ENCODE results near the gene KRTAP5-5. TPM values are rescaled to one million over a fixed set of nuclear protein-coding genes. Genes with fewer than 3 reads are reported as not detected.
"Not testable (repeated sequence)": the region's sequence is repeated elsewhere in the genome, so short reads cannot be mapped to it uniquely, and the experiment has no call there.

The KRTAP5-5 gene
- total and polyA plus RNA-seq, 2 experiments from 2014 or later, result not detected

DNA sequence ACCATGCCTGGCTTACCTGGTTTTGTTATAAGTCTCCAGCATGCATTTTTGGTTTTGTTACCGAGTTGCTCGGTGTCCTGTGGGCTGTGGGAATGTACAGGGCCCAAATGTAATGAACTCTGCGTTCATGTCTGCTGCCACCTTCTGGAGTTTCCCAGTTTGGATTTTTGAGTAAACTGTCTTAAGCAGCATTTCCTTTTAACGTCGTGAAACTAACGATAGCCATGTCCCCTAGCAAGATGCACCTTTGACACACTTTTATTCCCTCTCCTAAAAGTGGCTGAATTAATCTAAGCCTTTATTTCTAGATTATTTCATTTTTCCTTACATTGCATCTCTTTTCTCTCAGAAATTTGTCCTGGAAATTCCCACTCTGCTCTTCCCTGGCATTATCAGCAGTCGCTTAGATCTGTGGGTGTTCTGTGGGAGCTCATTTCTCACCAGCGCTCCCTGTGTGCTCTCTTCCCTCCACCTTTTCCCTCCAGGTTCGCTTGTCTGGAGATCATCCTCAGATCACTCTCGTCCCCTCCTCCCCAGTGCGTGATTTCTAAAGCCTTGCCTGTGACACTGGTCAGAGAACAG, 33.5 kb upstream of the KRTAP5-5 start:
- not testable (repeated sequence) for H3K36me3 Mint-ChIP-seq (ENCODE audit: low read depth); H3K27me3 ChIP-seq (ENCODE audit: insufficient read depth); H3K9me2 ChIP-seq (ENCODE audit: insufficient read depth); H3K4me3 ChIP-seq; H3K27ac Mint-ChIP-seq; H3K36me3 ChIP-seq (ENCODE audit: insufficient read depth); DNase-seq (ENCODE audit: low spot score); H3K79me2 ChIP-seq (replicated peaks; ENCODE audit: insufficient read depth); H4K20me1 ChIP-seq (replicated peaks; ENCODE audit: insufficient read depth); H3K9me3 Mint-ChIP-seq
- TF ChIP-seq, protein P1, sequence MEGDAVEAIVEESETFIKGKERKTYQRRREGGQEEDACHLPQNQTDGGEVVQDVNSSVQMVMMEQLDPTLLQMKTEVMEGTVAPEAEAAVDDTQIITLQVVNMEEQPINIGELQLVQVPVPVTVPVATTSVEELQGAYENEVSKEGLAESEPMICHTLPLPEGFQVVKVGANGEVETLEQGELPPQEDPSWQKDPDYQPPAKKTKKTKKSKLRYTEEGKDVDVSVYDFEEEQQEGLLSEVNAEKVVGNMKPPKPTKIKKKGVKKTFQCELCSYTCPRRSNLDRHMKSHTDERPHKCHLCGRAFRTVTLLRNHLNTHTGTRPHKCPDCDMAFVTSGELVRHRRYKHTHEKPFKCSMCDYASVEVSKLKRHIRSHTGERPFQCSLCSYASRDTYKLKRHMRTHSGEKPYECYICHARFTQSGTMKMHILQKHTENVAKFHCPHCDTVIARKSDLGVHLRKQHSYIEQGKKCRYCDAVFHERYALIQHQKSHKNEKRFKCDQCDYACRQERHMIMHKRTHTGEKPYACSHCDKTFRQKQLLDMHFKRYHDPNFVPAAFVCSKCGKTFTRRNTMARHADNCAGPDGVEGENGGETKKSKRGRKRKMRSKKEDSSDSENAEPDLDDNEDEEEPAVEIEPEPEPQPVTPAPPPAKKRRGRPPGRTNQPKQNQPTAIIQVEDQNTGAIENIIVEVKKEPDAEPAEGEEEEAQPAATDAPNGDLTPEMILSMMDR (conservative IDR thresholded peaks at IDR 0.05; ENCODE audit: low read depth in 2 of 2), result peak in 1 of 2 experiments; percentile 24; a peak in 1 of 4 replicates
- peak overlapping the region; percentile 73 for H2AFZ ChIP-seq
- H3K4me1 ChIP-seq (ENCODE audit: insufficient read depth), result peaks cover 18% of the 10 kb centered on the region
- 0 out of 2 replicates have a peak overlapping the region, but pooled peaks have one; percentile 57 for H3K27ac ChIP-seq (ENCODE audit: low read depth)
- peaks cover 13% of the 10 kb centered on the region; the same call in 1 of the 2 replicates for H3F3A ChIP-seq (replicated peaks; ENCODE audit: low read depth)
- Mint-ChIP-seq H3K4me1 (peaks cover 28% of the 10 kb centered on the region), H3K4me3 (peak overlapping the region; percentile 14; the same call in 1 of the 3 replicates), H3K27me3 (ENCODE audit: insufficient read depth, low read depth, poor library complexity) (peaks cover 17% of the 10 kb centered on the region)
- H3K4me2 ChIP-seq, result peak overlapping the region; percentile 70
- ATAC-seq, result peak; percentile 27

DNA sequence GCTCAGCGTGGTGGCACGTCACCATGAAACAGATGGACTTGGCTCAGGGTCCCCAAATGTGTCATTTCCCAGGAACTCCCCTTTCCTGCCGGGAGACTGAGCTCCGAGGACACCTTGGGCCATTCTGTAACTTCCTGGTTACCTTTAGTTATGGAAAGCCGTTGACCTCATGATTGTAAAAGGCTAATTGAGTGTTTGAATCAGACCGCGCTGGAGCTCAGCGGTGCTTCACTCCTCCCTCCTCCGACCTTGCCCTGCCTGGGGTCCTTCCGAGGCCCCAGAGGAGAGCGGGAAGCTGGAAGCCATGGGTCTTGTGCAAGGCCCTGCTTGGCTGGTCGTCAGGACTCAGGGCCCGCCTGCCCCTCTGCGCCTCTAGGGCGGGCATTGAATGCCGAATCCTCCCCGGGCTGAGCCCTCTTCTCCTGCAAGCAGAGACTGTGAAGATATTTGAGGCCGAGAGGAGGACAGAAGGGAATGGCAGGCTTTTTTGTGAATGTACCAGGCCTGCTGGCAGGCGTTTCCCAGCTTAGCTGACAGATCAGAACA, 32.9 kb upstream of the KRTAP5-5 start:
- H3K27ac ChIP-seq (ENCODE audit: low read depth), result 0 out of 2 replicates have a peak overlapping the region, but pooled peaks have one; percentile 57
- H3K27me3 Mint-ChIP-seq (ENCODE audit: insufficient read depth, low read depth, poor library complexity), result peaks cover 17% of the 10 kb centered on the region

DNA sequence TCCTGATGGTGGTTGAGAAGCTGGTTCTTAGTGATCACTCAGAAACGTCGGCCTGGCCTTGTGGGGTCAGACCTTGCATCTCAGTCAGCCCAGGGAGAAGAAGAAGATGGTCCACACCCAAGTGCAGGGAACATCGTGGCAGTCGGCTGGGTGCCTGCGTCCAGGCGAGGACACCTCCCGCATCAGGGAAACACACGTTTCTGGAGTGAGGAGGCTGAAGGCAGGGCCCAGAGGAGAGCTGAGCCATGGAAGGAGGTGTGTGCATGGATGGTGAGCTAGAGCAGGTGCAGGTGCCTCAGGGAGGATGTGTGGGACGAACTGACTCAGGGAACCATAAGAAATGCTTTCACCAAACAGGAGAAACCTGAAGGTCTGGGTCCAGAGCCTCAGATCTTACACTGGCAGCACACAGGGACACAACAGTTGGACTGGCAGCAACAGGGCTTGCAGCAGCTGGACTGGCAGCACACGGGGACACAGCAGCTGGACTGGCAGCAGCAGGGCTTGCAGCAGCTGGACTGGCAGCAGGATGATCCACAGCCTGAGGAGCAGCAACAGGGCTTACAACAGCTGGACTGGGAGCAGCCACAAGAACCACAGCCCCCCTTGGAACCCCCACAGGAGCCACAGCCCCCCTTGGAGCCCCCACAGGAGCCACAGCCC, 32.1 kb upstream of the KRTAP5-5 start:
- no peaks in the 10 kb centered on the region for H3K27me3 ChIP-seq (ENCODE audit: insufficient read depth)
- H3K4me3 ChIP-seq, result no peak overlapping the region
- Mint-ChIP-seq H3K9me3 (peaks cover 21% of the 10 kb centered on the region; the same call in 2 of the 3 replicates), H3K27ac (no peak overlapping the region), H3K36me3 (ENCODE audit: low read depth) (peaks cover 5% of the 10 kb centered on the region; the same call in 1 of the 3 replicates), H3K4me3 (no peak overlapping the region; the same call in 2 of the 3 replicates), H3K27me3 (ENCODE audit: insufficient read depth, low read depth, poor library complexity) (peaks cover 17% of the 10 kb centered on the region), H3K4me1 (peaks cover 28% of the 10 kb centered on the region)
- H3K9me2 ChIP-seq (ENCODE audit: insufficient read depth), result no peaks in the 10 kb centered on the region
- H3K27ac ChIP-seq (ENCODE audit: low read depth), result no peak overlapping the region
- DNase-seq (ENCODE audit: low spot score), result no peak
- H3K4me2 ChIP-seq, result peak overlapping the region; percentile 70
- H3K36me3 ChIP-seq (ENCODE audit: insufficient read depth), result no peaks in the 10 kb centered on the region
- no peak for ATAC-seq
- peaks cover 13% of the 10 kb centered on the region; the same call in 1 of the 2 replicates for H3F3A ChIP-seq (replicated peaks; ENCODE audit: low read depth)
- H2AFZ ChIP-seq, result peak overlapping the region; percentile 73
- H3K4me1 ChIP-seq (ENCODE audit: insufficient read depth), result peaks cover 18% of the 10 kb centered on the region
- no peaks in the 10 kb centered on the region for H4K20me1 ChIP-seq (replicated peaks; ENCODE audit: insufficient read depth)
- no peaks in the 10 kb centered on the region for H3K79me2 ChIP-seq (replicated peaks; ENCODE audit: insufficient read depth)
- TF ChIP-seq, protein P2, sequence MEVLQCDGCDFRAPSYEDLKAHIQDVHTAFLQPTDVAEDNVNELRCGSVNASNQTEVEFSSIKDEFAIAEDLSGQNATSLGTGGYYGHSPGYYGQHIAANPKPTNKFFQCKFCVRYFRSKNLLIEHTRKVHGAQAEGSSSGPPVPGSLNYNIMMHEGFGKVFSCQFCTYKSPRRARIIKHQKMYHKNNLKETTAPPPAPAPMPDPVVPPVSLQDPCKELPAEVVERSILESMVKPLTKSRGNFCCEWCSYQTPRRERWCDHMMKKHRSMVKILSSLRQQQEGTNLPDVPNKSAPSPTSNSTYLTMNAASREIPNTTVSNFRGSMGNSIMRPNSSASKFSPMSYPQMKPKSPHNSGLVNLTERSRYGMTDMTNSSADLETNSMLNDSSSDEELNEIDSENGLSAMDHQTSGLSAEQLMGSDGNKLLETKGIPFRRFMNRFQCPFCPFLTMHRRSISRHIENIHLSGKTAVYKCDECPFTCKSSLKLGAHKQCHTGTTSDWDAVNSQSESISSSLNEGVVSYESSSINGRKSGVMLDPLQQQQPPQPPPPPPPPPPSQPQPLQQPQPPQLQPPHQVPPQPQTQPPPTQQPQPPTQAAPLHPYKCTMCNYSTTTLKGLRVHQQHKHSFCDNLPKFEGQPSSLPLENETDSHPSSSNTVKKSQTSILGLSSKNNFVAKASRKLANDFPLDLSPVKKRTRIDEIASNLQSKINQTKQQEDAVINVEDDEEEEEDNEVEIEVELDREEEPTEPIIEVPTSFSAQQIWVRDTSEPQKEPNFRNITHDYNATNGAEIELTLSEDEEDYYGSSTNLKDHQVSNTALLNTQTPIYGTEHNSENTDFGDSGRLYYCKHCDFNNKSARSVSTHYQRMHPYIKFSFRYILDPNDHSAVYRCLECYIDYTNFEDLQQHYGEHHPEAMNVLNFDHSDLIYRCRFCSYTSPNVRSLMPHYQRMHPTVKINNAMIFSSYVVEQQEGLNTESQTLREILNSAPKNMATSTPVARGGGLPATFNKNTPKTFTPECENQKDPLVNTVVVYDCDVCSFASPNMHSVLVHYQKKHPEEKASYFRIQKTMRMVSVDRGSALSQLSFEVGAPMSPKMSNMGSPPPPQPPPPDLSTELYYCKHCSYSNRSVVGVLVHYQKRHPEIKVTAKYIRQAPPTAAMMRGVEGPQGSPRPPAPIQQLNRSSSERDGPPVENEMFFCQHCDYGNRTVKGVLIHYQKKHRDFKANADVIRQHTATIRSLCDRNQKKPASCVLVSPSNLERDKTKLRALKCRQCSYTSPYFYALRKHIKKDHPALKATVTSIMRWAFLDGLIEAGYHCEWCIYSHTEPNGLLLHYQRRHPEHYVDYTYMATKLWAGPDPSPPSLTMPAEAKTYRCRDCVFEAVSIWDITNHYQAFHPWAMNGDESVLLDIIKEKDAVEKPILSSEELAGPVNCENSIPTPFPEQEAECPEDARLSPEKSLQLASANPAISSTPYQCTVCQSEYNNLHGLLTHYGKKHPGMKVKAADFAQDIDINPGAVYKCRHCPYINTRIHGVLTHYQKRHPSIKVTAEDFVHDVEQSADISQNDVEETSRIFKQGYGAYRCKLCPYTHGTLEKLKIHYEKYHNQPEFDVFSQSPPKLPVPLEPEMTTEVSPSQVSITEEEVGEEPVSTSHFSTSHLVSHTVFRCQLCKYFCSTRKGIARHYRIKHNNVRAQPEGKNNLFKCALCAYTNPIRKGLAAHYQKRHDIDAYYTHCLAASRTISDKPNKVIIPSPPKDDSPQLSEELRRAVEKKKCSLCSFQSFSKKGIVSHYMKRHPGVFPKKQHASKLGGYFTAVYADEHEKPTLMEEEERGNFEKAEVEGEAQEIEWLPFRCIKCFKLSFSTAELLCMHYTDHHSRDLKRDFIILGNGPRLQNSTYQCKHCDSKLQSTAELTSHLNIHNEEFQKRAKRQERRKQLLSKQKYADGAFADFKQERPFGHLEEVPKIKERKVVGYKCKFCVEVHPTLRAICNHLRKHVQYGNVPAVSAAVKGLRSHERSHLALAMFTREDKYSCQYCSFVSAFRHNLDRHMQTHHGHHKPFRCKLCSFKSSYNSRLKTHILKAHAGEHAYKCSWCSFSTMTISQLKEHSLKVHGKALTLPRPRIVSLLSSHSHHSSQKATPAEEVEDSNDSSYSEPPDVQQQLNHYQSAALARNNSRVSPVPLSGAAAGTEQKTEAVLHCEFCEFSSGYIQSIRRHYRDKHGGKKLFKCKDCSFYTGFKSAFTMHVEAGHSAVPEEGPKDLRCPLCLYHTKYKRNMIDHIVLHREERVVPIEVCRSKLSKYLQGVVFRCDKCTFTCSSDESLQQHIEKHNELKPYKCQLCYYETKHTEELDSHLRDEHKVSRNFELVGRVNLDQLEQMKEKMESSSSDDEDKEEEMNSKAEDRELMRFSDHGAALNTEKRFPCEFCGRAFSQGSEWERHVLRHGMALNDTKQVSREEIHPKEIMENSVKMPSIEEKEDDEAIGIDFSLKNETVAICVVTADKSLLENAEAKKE (CRISPR knock-in tag; IDR thresholded peaks at IDR 0.05), result no peak

More for the DNA sequence above, 32.9 kb upstream of the KRTAP5-5 start:
- H3K9me2 ChIP-seq (ENCODE audit: insufficient read depth); H4K20me1 ChIP-seq (replicated peaks; ENCODE audit: insufficient read depth); H3K36me3 ChIP-seq (ENCODE audit: insufficient read depth); H3K36me3 Mint-ChIP-seq (ENCODE audit: low read depth); H3K27ac Mint-ChIP-seq; H3K27me3 ChIP-seq (ENCODE audit: insufficient read depth); H3K79me2 ChIP-seq (replicated peaks; ENCODE audit: insufficient read depth): not testable (repeated sequence)
- peak overlapping the region; percentile 73 for H2AFZ ChIP-seq
- H3F3A ChIP-seq (replicated peaks; ENCODE audit: low read depth), result peaks cover 13% of the 10 kb centered on the region; the same call in 1 of the 2 replicates
- H3K4me3 ChIP-seq, result peak overlapping the region; percentile 20; the same call in 1 of the 2 replicates
- H3K4me1 ChIP-seq (ENCODE audit: insufficient read depth), result peaks cover 18% of the 10 kb centered on the region
- Mint-ChIP-seq H3K4me3 (peak overlapping the region; percentile 14; the same call in 2 of the 3 replicates), H3K9me3 (peaks cover 15% of the 10 kb centered on the region; the same call in 2 of the 3 replicates), H3K4me1 (peaks cover 28% of the 10 kb centered on the region)
- H3K4me2 ChIP-seq, result peak overlapping the region; percentile 70
- peak; percentile 39 for DNase-seq (ENCODE audit: low spot score)
- TF ChIP-seq NANOG (IDR thresholded peaks at IDR 0.05; ENCODE audit: borderline replicate concordance), result peak; percentile 24; the same call in 1 of the 2 replicates
- ATAC-seq, result peak; percentile 80
